Liver (tissue), 9 donors: ENCODE results near the gene OLIG2. TPM values are rescaled to one million over a fixed set of nuclear protein-coding genes. Genes with fewer than 3 reads are reported as not detected.
A peak's percentile ranks its signal among the peaks of the same experiment; 100 is the strongest.

Source experiments
- DNase-seq: peaks from one replicate; pipeline ENCODE4 v3.0.0-alpha.2; 2017; ENCODE audit warnings: low spot score
- H3K27ac ChIP-seq, 2 donors: one replicate each; pipeline ENCODE4 v1.7.0; 2013; ENCODE audit warnings: inconsistent platforms in 2 of 2, low read length in 2 of 2, control low read depth in 1 of 2, low read depth in 1 of 2, mild to moderate bottlenecking in 1 of 2
- H3K27me3 ChIP-seq, 4 donors: one replicate each; pipeline versions ENCODE4 v1.6.1 to v1.7.0; 2013; ENCODE audit warnings: low read length in 3 of 4, inconsistent platforms in 1 of 4, mild to moderate bottlenecking in 1 of 4, moderate library complexity in 1 of 4; ENCODE audit not compliant: control insufficient read depth in 4 of 4, insufficient read depth in 4 of 4
- H3K36me3 ChIP-seq, 4 donors: one replicate each; pipeline versions ENCODE4 v1.6.1 to v1.7.0; 2013; ENCODE audit warnings: low read length in 3 of 4, mild to moderate bottlenecking in 3 of 4, low read depth in 1 of 4, moderate library complexity in 1 of 4; ENCODE audit not compliant: control insufficient read depth in 4 of 4, insufficient read depth in 3 of 4
- H3K4me1 ChIP-seq, 4 donors: one replicate each; pipeline versions ENCODE4 v1.6.1 to v1.7.0; 2013; ENCODE audit warnings: low read length in 3 of 4, mild to moderate bottlenecking in 3 of 4, moderate library complexity in 1 of 4; ENCODE audit not compliant: control insufficient read depth in 4 of 4, insufficient read depth in 4 of 4
- H3K4me3 ChIP-seq, 3 donors: one replicate each; pipeline versions ENCODE4 v1.6.1 to v1.7.0; 2013; ENCODE audit warnings: low read length in 3 of 3, control low read depth in 1 of 3, low read depth in 1 of 3, mild to moderate bottlenecking in 1 of 3
- H3K9ac ChIP-seq, 2 donors: one replicate each; pipeline ENCODE4 v1.7.0; 2013; ENCODE audit warnings: low read length in 2 of 2, mild to moderate bottlenecking in 2 of 2, moderate library complexity in 2 of 2, control low read depth in 1 of 2, low read depth in 1 of 2
- H3K9me3 ChIP-seq, 4 donors: one replicate each; pipeline versions ENCODE4 v1.6.1 to v1.7.0; 2013; ENCODE audit warnings: low read length in 3 of 4; ENCODE audit not compliant: control insufficient read depth in 4 of 4
- EGR1 ChIP-seq, 2 donors: IDR thresholded peaks; 2 replicates each; pipeline ENCODE4 v1.6.1; 2016 to 2018; ENCODE audit warnings: antibody characterized with exemption in 2 of 2, low read depth in 2 of 2
- FOXA1 ChIP-seq: IDR thresholded peaks from 2 replicates; pipeline ENCODE4 v1.6.1; 2016; ENCODE audit warnings: antibody characterized with exemption
- FOXA2 ChIP-seq: IDR thresholded peaks from 2 replicates; pipeline ENCODE4 v1.6.1; 2016; ENCODE audit warnings: antibody characterized with exemption
- GABPA ChIP-seq, 2 donors: IDR thresholded peaks in 1 of 2; conservative IDR thresholded peaks in 1 of 2; 2 replicates each; pipeline ENCODE4 v1.6.1; 2016; ENCODE audit warnings: antibody characterized with exemption in 2 of 2, mild to moderate bottlenecking in 1 of 2, moderate library complexity in 1 of 2
- HNF4A ChIP-seq, 2 donors: conservative IDR thresholded peaks; 2 replicates each; pipeline ENCODE4 v1.6.1; 2016; ENCODE audit warnings: antibody characterized with exemption in 2 of 2, mild to moderate bottlenecking in 2 of 2
- JUND ChIP-seq, 2 donors: IDR thresholded peaks; 2 replicates each; pipeline ENCODE4 v1.6.1; 2016; ENCODE audit warnings: antibody characterized with exemption in 2 of 2
- NR2F2 ChIP-seq: IDR thresholded peaks from 2 replicates; pipeline ENCODE4 v1.6.1; 2016; ENCODE audit warnings: antibody characterized with exemption
- RXRA ChIP-seq, 2 donors: IDR thresholded peaks; 2 replicates each; pipeline ENCODE4 v1.6.1; 2017 to 2018; ENCODE audit warnings: antibody characterized with exemption in 2 of 2, mild to moderate bottlenecking in 1 of 2
- SP1 ChIP-seq: IDR thresholded peaks from 2 replicates; pipeline ENCODE4 v1.6.1; 2018; ENCODE audit warnings: antibody characterized with exemption, mild to moderate bottlenecking
- TAF1 ChIP-seq: conservative IDR thresholded peaks from 2 replicates; pipeline ENCODE4 v1.6.1; 2016; ENCODE audit warnings: antibody characterized with exemption, mild to moderate bottlenecking
- YY1 ChIP-seq: IDR thresholded peaks from 2 replicates; pipeline ENCODE4 v1.6.1; 2016; ENCODE audit warnings: antibody characterized with exemption, mild to moderate bottlenecking
- WGBS: extraction: QIAGEN DNeasy Blood & Tissue Kit; methylation state at CpG from one replicate; pipeline ENCODE4 v1.1.7; 2013; 5-methylcytosine and 5-hydroxymethylcytosine counted together
- polyA plus RNA-seq, 2 donors: library from polyadenylated mRNA; stranded (reverse) in 1 of 2; unstranded in 1 of 2; fragments of 200-250 nt in 1 of 2; fragments of >200 nt in 1 of 2; fragmentation: Nextera tagmentation in 1 of 2; extraction: Ambion mirVana in 1 of 2; gene quantifications; one replicate each; pipeline versions ENCODE4 v1.2.1 to v1.2.3, GENCODE V29; 2013 to 2015
- total RNA-seq, 2 donors: library from RNA; depleted of rRNA; stranded (reverse); fragments of >200 nt; gene quantifications; one replicate each; pipeline ENCODE4 v1.2.3, GENCODE V29; 2014
- TF ChIP-seq, protein P1 (sequence below): IDR thresholded peaks from 2 replicates; pipeline ENCODE4 v1.6.1; 2016; ENCODE audit warnings: antibody characterized with exemption
- TF ChIP-seq, protein P2 (sequence below): fragments of 150-350 bp; IDR thresholded peaks from 2 replicates; pipeline ENCODE4 v1.5.1; 2017; ENCODE audit warnings: improper control_type of control experiment, low read depth, low read length; ENCODE audit not compliant: missing input control
- TF ChIP-seq, protein P3 (sequence below): IDR thresholded peaks from 2 replicates; pipeline ENCODE4 v1.6.1; 2016; ENCODE audit warnings: antibody characterized with exemption, mild to moderate bottlenecking
- donor health status: healthy.
- donor health status: healthy.
- donor health status: healthy.
- donor health status: healthy.
- donor health status: healthy.

Gene OLIG2
- total and polyA plus RNA-seq, 4 donors = not detected

DNA sequence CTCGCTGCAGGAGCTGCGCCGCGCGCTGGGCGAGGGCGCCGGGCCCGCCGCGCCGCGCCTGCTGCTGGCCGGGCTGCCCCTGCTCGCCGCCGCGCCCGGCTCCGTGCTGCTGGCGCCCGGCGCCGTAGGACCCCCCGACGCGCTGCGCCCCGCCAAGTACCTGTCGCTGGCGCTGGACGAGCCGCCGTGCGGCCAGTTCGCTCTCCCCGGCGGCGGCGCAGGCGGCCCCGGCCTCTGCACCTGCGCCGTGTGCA, 44.9 kb downstream of the OLIG2 start:
- H3K9ac ChIP-seq = no peak overlapping the region
- DNase-seq = no peak

DNA sequence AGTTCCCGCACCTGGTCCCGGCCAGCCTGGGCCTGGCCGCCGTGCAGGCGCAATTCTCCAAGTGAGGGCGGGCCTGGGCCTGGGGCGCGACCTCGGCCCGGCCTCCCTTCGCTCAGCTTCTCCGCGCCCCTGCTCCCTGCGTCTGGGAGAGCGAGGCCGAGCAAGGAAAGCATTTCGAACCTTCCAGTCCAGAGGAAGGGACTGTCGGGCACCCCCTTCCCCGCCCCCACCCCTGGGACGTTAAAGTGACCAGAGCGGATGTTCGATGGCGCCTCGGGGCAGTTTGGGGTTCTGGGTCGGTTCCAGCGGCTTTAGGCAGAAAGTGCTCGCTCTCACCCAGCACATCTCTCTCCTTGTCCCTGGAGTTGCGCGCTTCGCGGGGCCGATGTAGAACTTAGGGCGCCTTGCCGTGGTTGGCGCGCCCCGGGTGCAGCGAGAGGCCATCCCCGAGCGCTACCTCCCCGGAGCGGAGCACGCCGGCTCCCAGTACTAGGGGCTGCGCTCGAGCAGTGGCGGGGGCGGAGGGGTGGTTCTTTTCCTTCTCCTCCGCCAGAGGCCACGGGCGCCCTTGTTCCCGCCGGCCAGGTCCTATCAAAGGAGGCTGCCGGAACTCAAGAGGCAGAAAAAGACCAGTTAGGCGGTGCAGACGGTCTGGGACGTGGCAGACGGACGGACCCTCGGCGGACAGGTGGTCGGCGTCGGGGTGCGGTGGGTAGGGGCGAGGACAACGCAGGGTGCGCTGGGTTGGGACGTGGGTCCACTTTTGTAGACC, 45.4 kb downstream of the OLIG2 start:
- no peak for DNase-seq

More for the DNA sequence above, 44.9 kb downstream of the OLIG2 start:
- Histone ChIP-seq H3K4me1 (peaks cover 15 to 26% (median 26%) of the 10 kb centered on the region in 4 donors), H3K4me3 (peak overlapping the region in 1 of 3 donors; percentile 31), H3K9me3 (peaks cover 0 to 3% (median 1%) of the 10 kb centered on the region in 4 donors), H3K36me3 (no peaks in the 10 kb centered on the region), H3K27ac (no peak overlapping the region), H3K27me3 (peaks cover 7 to 23% (median 15%) of the 10 kb centered on the region in 4 donors)
- WGBS = 1% methylated on average over 44 of the region's 44 CpGs
- no peak for TF ChIP-seq GABPA (IDR thresholded peaks at IDR 0.05 in 1 of 2, conservative IDR thresholded peaks at IDR 0.05 in 1 of 2)
- TF ChIP-seq, protein P1, sequence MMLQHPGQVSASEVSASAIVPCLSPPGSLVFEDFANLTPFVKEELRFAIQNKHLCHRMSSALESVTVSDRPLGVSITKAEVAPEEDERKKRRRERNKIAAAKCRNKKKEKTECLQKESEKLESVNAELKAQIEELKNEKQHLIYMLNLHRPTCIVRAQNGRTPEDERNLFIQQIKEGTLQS = no peak
- TF ChIP-seq, protein P2, sequence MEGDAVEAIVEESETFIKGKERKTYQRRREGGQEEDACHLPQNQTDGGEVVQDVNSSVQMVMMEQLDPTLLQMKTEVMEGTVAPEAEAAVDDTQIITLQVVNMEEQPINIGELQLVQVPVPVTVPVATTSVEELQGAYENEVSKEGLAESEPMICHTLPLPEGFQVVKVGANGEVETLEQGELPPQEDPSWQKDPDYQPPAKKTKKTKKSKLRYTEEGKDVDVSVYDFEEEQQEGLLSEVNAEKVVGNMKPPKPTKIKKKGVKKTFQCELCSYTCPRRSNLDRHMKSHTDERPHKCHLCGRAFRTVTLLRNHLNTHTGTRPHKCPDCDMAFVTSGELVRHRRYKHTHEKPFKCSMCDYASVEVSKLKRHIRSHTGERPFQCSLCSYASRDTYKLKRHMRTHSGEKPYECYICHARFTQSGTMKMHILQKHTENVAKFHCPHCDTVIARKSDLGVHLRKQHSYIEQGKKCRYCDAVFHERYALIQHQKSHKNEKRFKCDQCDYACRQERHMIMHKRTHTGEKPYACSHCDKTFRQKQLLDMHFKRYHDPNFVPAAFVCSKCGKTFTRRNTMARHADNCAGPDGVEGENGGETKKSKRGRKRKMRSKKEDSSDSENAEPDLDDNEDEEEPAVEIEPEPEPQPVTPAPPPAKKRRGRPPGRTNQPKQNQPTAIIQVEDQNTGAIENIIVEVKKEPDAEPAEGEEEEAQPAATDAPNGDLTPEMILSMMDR = no peak
- no peak for TF ChIP-seq NR2F2
- no peak for TF ChIP-seq JUND (IDR thresholded peaks at IDR 0.05)
- TF ChIP-seq FOXA1 = no peak
- no peak for TF ChIP-seq RXRA (IDR thresholded peaks at IDR 0.05)
- no peak for TF ChIP-seq HNF4A (conservative IDR thresholded peaks at IDR 0.05)
- TF ChIP-seq TAF1 = no peak
- TF ChIP-seq FOXA2 = no peak
- TF ChIP-seq YY1 = no peak

More for the DNA sequence above, 45.4 kb downstream of the OLIG2 start:
- WGBS = 3% methylated on average over 69 of the region's 69 CpGs
- Histone ChIP-seq H3K27me3 (peaks cover 7 to 23% (median 15%) of the 10 kb centered on the region in 4 donors), H3K36me3 (no peaks in the 10 kb centered on the region), H3K4me1 (peaks cover 15 to 26% (median 26%) of the 10 kb centered on the region in 4 donors), H3K4me3 (peak overlapping the region; percentile 31 to 43 (median 38)), H3K9ac (no peak overlapping the region), H3K9me3 (peaks cover 0 to 3% (median 1%) of the 10 kb centered on the region in 4 donors), H3K27ac (no peak overlapping the region)
- no peak for TF ChIP-seq SP1
- TF ChIP-seq EGR1 (IDR thresholded peaks at IDR 0.05; ENCODE audit: low read depth in 2 of 2) = no peak
- TF ChIP-seq FOXA1 = no peak
- TF ChIP-seq HNF4A (conservative IDR thresholded peaks at IDR 0.05) = no peak
- no peak for TF ChIP-seq JUND (IDR thresholded peaks at IDR 0.05)
- TF ChIP-seq, protein P3, sequence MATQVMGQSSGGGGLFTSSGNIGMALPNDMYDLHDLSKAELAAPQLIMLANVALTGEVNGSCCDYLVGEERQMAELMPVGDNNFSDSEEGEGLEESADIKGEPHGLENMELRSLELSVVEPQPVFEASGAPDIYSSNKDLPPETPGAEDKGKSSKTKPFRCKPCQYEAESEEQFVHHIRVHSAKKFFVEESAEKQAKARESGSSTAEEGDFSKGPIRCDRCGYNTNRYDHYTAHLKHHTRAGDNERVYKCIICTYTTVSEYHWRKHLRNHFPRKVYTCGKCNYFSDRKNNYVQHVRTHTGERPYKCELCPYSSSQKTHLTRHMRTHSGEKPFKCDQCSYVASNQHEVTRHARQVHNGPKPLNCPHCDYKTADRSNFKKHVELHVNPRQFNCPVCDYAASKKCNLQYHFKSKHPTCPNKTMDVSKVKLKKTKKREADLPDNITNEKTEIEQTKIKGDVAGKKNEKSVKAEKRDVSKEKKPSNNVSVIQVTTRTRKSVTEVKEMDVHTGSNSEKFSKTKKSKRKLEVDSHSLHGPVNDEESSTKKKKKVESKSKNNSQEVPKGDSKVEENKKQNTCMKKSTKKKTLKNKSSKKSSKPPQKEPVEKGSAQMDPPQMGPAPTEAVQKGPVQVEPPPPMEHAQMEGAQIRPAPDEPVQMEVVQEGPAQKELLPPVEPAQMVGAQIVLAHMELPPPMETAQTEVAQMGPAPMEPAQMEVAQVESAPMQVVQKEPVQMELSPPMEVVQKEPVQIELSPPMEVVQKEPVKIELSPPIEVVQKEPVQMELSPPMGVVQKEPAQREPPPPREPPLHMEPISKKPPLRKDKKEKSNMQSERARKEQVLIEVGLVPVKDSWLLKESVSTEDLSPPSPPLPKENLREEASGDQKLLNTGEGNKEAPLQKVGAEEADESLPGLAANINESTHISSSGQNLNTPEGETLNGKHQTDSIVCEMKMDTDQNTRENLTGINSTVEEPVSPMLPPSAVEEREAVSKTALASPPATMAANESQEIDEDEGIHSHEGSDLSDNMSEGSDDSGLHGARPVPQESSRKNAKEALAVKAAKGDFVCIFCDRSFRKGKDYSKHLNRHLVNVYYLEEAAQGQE = no peak
- no peak for TF ChIP-seq TAF1
